Measurements from ENCODE around the gene KRTAP12-4. TPM values are rescaled to one million over a fixed set of nuclear protein-coding genes. Genes with fewer than 3 reads are reported as not detected.
A peak's percentile ranks its signal among the peaks of the same experiment; 100 is the strongest.
"Not testable (repeated sequence)": the region's sequence is repeated elsewhere in the genome, so short reads cannot be mapped to it uniquely, and the experiment has no call there.

Gene KRTAP12-4
- total RNA-seq, 1 donor from 2014 or later, result not detected

- no peak for DNase-seq (ENCODE audit: extremely low read depth, low read depth, low spot score)
These were observed 17.2 kb downstream of the KRTAP12-4 start, which contains the start of gene KRTAP10-10 for GRCh38 chr21:44637018-44637850. TSS of gene KRTAP10-10 (plus strand) at chr21:44637356. CDS start at chr21:44637418, 62 bp downstream.

- DNase-seq (ENCODE audit: extremely low read depth, low read depth, low spot score), result no peak
These were observed 18.0 kb downstream of the KRTAP12-4 start for GRCh38 chr21:44636209-44637017.

GRCh38 chr21:44632067-44632466 lies 22.4 kb downstream of the KRTAP12-4 start:
- no peak for DNase-seq (ENCODE audit: extremely low read depth, low read depth, low spot score)

- no peak for DNase-seq (ENCODE audit: extremely low read depth, low read depth, low spot score)
These were observed 24.0 kb downstream of the KRTAP12-4 start for GRCh38 chr21:44630440-44630839.

GRCh38 chr21:44628707-44629391 lies 25.6 kb downstream of the KRTAP12-4 start:
- DNase-seq (ENCODE audit: extremely low read depth, low read depth, low spot score), result no peak

GRCh38 chr21:44627831-44628233 lies 26.6 kb downstream of the KRTAP12-4 start:
- not testable (repeated sequence) for DNase-seq (ENCODE audit: extremely low read depth, low read depth, low spot score)

GRCh38 chr21:44627181-44627822 lies 27.2 kb downstream of the KRTAP12-4 start:
- not testable (repeated sequence) for DNase-seq (ENCODE audit: extremely low read depth, low read depth, low spot score)

GRCh38 chr21:44626673-44627143 lies 27.8 kb downstream of the KRTAP12-4 start, which contains the start of gene KRTAP10-9:
TSS of gene KRTAP10-9 (plus strand) at chr21:44627093. CDS start at chr21:44627172, 79 bp downstream.
- DNase-seq (ENCODE audit: extremely low read depth, low read depth, low spot score), result no peak

- no peak for DNase-seq (ENCODE audit: extremely low read depth, low read depth, low spot score)
These were observed 28.2 kb downstream of the KRTAP12-4 start for GRCh38 chr21:44626262-44626661.

- DNase-seq (ENCODE audit: extremely low read depth, low read depth, low spot score), result no peak
These were observed 28.7 kb downstream of the KRTAP12-4 start for GRCh38 chr21:44625756-44626155.

- no peak for DNase-seq (ENCODE audit: extremely low read depth, low read depth, low spot score)
These were observed 30.9 kb downstream of the KRTAP12-4 start for GRCh38 chr21:44623575-44623974.

- no peak for DNase-seq (ENCODE audit: extremely low read depth, low read depth, low spot score)
These were observed 34.6 kb downstream of the KRTAP12-4 start for GRCh38 chr21:44619886-44620285.

- no peak for DNase-seq (ENCODE audit: extremely low read depth, low read depth, low spot score)
These were observed 35.5 kb downstream of the KRTAP12-4 start for GRCh38 chr21:44618909-44619308.

GRCh38 chr21:44618504-44618903 lies 36.0 kb downstream of the KRTAP12-4 start:
- DNase-seq (ENCODE audit: extremely low read depth, low read depth, low spot score), result peak; percentile 2

GRCh38 chr21:44617071-44617501 lies 37.4 kb downstream of the KRTAP12-4 start:
- no peak for DNase-seq (ENCODE audit: extremely low read depth, low read depth, low spot score)

- DNase-seq (ENCODE audit: extremely low read depth, low read depth, low spot score), result no peak
These were observed 37.9 kb downstream of the KRTAP12-4 start for GRCh38 chr21:44616591-44616926.

- DNase-seq (ENCODE audit: extremely low read depth, low read depth, low spot score), result no peak
These were observed 38.4 kb downstream of the KRTAP12-4 start for GRCh38 chr21:44615911-44616590.

GRCh38 chr21:44615466-44615865 lies 39.0 kb downstream of the KRTAP12-4 start:
- no peak for DNase-seq (ENCODE audit: extremely low read depth, low read depth, low spot score)

- DNase-seq (ENCODE audit: extremely low read depth, low read depth, low spot score), result no peak
These were observed 39.5 kb downstream of the KRTAP12-4 start for GRCh38 chr21:44614961-44615391.

- no peak for DNase-seq (ENCODE audit: extremely low read depth, low read depth, low spot score)
These were observed 40.3 kb downstream of the KRTAP12-4 start for GRCh38 chr21:44614161-44614631.

Data from glomerular endothelial cell (primary cell).